GM19193 (cell line): Measurements from ENCODE around the gene WFDC12.

ENCODE experiments used
- POLR2A ChIP-seq: IDR thresholded peaks from 4 replicates; pipeline ENCODE4 v1.6.1; 2011; ENCODE audit not compliant: insufficient read depth, insufficient read length; ENCODE audit errors: extremely low read depth

Gene WFDC12

GRCh38 chr20:45119556-45120266 lies 4.6 kb downstream of the WFDC12 start:
- no peak for TF ChIP-seq POLR2A

GRCh38 chr20:45118028-45118427 lies 6.2 kb downstream of the WFDC12 start:
- TF ChIP-seq POLR2A, result no peak

- TF ChIP-seq POLR2A, result no peak
These were observed 6.7 kb downstream of the WFDC12 start for GRCh38 chr20:45117581-45117980.

GRCh38 chr20:45115829-45116228 lies 8.4 kb downstream of the WFDC12 start:
- TF ChIP-seq POLR2A, result no peak

GRCh38 chr20:45115386-45115774 lies 8.9 kb downstream of the WFDC12 start:
- TF ChIP-seq POLR2A, result no peak

GRCh38 chr20:45114465-45115385 lies 9.5 kb downstream of the WFDC12 start, which contains the start of gene WFDC5:
TSS of gene WFDC5 (minus strand) at chr20:45115174. CDS start at chr20:45115083, 91 bp downstream.
- TF ChIP-seq POLR2A, result no peak

GRCh38 chr20:45113865-45114264 lies 10.4 kb downstream of the WFDC12 start:
- TF ChIP-seq POLR2A, result no peak

GRCh38 chr20:45112754-45113153 lies 11.5 kb downstream of the WFDC12 start:
- no peak for TF ChIP-seq POLR2A

GRCh38 chr20:45111799-45112471 lies 12.3 kb downstream of the WFDC12 start:
- no peak for TF ChIP-seq POLR2A

GRCh38 chr20:45111285-45111684 lies 13.0 kb downstream of the WFDC12 start:
- no peak for TF ChIP-seq POLR2A

- TF ChIP-seq POLR2A, result no peak
These were observed 14.0 kb downstream of the WFDC12 start for GRCh38 chr20:45110301-45110700.

GRCh38 chr20:45109634-45110033 lies 14.6 kb downstream of the WFDC12 start:
- no peak for TF ChIP-seq POLR2A

GRCh38 chr20:45105317-45105716 lies 18.9 kb downstream of the WFDC12 start:
- TF ChIP-seq POLR2A, result no peak

GRCh38 chr20:45104786-45105185 lies 19.5 kb downstream of the WFDC12 start:
- TF ChIP-seq POLR2A, result no peak

GRCh38 chr20:45103072-45103471 lies 21.2 kb downstream of the WFDC12 start:
- TF ChIP-seq POLR2A, result no peak
